HEK293T (cell line): Measurements from ENCODE around the gene CLCA4.

Source experiments
- ARNT ChIP-seq: fragments of 450-650 bp; IDR thresholded peaks from 2 replicates; pipeline ENCODE4 v1.6.1; 2017; ENCODE audit warnings: mild to moderate bottlenecking
- ELF4 ChIP-seq: fragments of 450-650 bp; IDR thresholded peaks from 2 replicates; pipeline ENCODE4 v1.6.1; 2017; ENCODE audit warnings: antibody characterized with exemption
- FOXA1 ChIP-seq: fragments of 450-650 bp; IDR thresholded peaks from 2 replicates; pipeline ENCODE4 v1.6.1; 2016; ENCODE audit warnings: mild to moderate bottlenecking
- FOXM1 ChIP-seq: fragments of 450-650 bp; IDR thresholded peaks from 2 replicates; pipeline ENCODE4 v1.6.1; 2017; ENCODE audit warnings: mild to moderate bottlenecking, borderline replicate concordance
- L3MBTL2 ChIP-seq: fragments of 450-650 bp; conservative IDR thresholded peaks from 2 replicates; pipeline ENCODE4 v1.6.1; 2016; ENCODE audit warnings: mild to moderate bottlenecking
- NFRKB ChIP-seq: fragments of 450-650 bp; IDR thresholded peaks from 2 replicates; pipeline ENCODE4 v1.6.1; 2016; ENCODE audit warnings: mild to moderate bottlenecking, moderate library complexity
- SP1 ChIP-seq: fragments of 450-650 bp; IDR thresholded peaks from 2 replicates; pipeline ENCODE4 v1.6.1; 2017
- SUZ12 ChIP-seq: fragments of 450-650 bp; IDR thresholded peaks from 2 replicates; pipeline ENCODE4 v1.6.1; 2016; ENCODE audit warnings: mild to moderate bottlenecking
- TARDBP ChIP-seq: fragments of 450-650 bp; IDR thresholded peaks from 2 replicates; pipeline ENCODE4 v1.6.1; 2016
- ZNF384 ChIP-seq: fragments of 450-650 bp; IDR thresholded peaks from 2 replicates; pipeline ENCODE4 v1.6.1; 2016

DNA sequence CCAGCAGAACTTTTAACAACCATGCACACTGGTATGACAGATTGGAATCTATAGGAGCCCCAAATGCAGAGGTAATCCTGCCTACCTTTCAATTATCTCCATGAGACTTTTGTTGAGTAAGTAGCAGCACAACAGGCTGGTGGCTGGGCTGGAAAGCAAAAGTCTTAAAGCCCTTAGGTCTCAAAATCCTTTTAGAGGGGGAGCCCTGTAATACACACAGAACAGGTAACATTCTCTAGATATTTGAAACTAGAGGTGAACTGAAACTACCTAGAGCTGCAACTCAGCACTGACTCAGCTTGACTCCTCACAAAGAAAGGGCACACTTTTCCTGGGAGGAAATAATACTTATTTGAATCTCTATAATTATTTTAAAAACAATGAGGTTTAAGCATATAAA, 71.5 kb downstream of the CLCA4 start:
- TF ChIP-seq FOXM1 (no peak), FOXA1 (no peak), SUZ12 (no peak), NFRKB (no peak), L3MBTL2 (no peak), ELF4 (no peak), ZNF384 (no peak), ARNT (no peak), TARDBP (no peak), SP1 (no peak)
